ENCODE data around the gene TICAM2.

TICAM2 gene

GRCh38 chr5:115555084-115555633 lies 47.1 kb downstream of the TICAM2 start:
- H3K27ac ChIP-seq (ENCODE audit: low read depth, low read length) = no peak overlapping the region

GRCh38 chr5:115553082-115553481 lies 49.2 kb downstream of the TICAM2 start:
- no peaks in the 10 kb centered on the region for H3F3A ChIP-seq (ENCODE audit: insufficient read depth)
- H3K4me2 ChIP-seq (ENCODE audit: low read depth, low read length, poor library complexity, severe bottlenecking) = no peak overlapping the region
- H3K79me2 ChIP-seq (ENCODE audit: insufficient read depth, low read length) = no peaks in the 10 kb centered on the region
- H2AFZ ChIP-seq (ENCODE audit: low read depth, low read length, severe bottlenecking) = no peak overlapping the region
- H3K9me2 ChIP-seq (replicated peaks; ENCODE audit: insufficient read depth, low read length) = no peaks in the 10 kb centered on the region
- TF ChIP-seq CTCF (IDR thresholded peaks at IDR 0.05; ENCODE audit: insufficient read depth, low read length, poor library complexity, severe bottlenecking) = no peak
- TF ChIP-seq EZH2phosphoT487 (conservative IDR thresholded peaks at IDR 0.05; ENCODE audit: low read length) = no peak
- H4K20me1 ChIP-seq (ENCODE audit: low read depth, low read length) = no peaks in the 10 kb centered on the region
- no peak overlapping the region for H3K4me3 ChIP-seq (ENCODE audit: insufficient read depth, low read length, poor library complexity, severe bottlenecking)
- H3K9ac ChIP-seq (ENCODE audit: low read length) = no peak overlapping the region
- no peaks in the 10 kb centered on the region for H3K27me3 ChIP-seq (ENCODE audit: low read length)
- no peaks in the 10 kb centered on the region for H3K36me3 ChIP-seq (ENCODE audit: low read length)
- no peak overlapping the region for H3K27ac ChIP-seq (ENCODE audit: low read depth, low read length)
- no peaks in the 10 kb centered on the region for H3K9me3 ChIP-seq (ENCODE audit: insufficient read depth, low read length)

More at GRCh38 chr5:115555084-115555633, 47.1 kb downstream of the TICAM2 start:
- no peaks in the 10 kb centered on the region for H3F3A ChIP-seq (ENCODE audit: insufficient read depth)
- no peak overlapping the region for H3K4me3 ChIP-seq (ENCODE audit: insufficient read depth, low read length, poor library complexity, severe bottlenecking)
- TF ChIP-seq EZH2phosphoT487 (conservative IDR thresholded peaks at IDR 0.05; ENCODE audit: low read length) (no peak), CTCF (IDR thresholded peaks at IDR 0.05; ENCODE audit: insufficient read depth, low read length, poor library complexity, severe bottlenecking) (no peak)
- H3K36me3 ChIP-seq (ENCODE audit: low read length) = no peaks in the 10 kb centered on the region
- no peaks in the 10 kb centered on the region for H3K79me2 ChIP-seq (ENCODE audit: insufficient read depth, low read length)
- H3K9ac ChIP-seq (ENCODE audit: low read length) = no peak overlapping the region
- no peak overlapping the region for H2AFZ ChIP-seq (ENCODE audit: low read depth, low read length, severe bottlenecking)
- H4K20me1 ChIP-seq (ENCODE audit: low read depth, low read length) = no peaks in the 10 kb centered on the region
- no peaks in the 10 kb centered on the region for H3K9me3 ChIP-seq (ENCODE audit: insufficient read depth, low read length)
- no peak overlapping the region for H3K4me2 ChIP-seq (ENCODE audit: low read depth, low read length, poor library complexity, severe bottlenecking)
- H3K27me3 ChIP-seq (ENCODE audit: low read length) = no peaks in the 10 kb centered on the region
- no peaks in the 10 kb centered on the region for H3K9me2 ChIP-seq (replicated peaks; ENCODE audit: insufficient read depth, low read length)

- Histone ChIP-seq H3K9me2 (replicated peaks; ENCODE audit: insufficient read depth, low read length) (no peaks in the 10 kb centered on the region), H3K27ac (ENCODE audit: low read depth, low read length) (no peak overlapping the region), H3K9me3 (ENCODE audit: insufficient read depth, low read length) (no peaks in the 10 kb centered on the region), H3K27me3 (ENCODE audit: low read length) (no peaks in the 10 kb centered on the region), H3K36me3 (ENCODE audit: low read length) (no peaks in the 10 kb centered on the region), H3K4me2 (ENCODE audit: low read depth, low read length, poor library complexity, severe bottlenecking) (no peak overlapping the region), H3F3A (ENCODE audit: insufficient read depth) (no peaks in the 10 kb centered on the region), H4K20me1 (ENCODE audit: low read depth, low read length) (no peaks in the 10 kb centered on the region), H3K9ac (ENCODE audit: low read length) (no peak overlapping the region), H3K79me2 (ENCODE audit: insufficient read depth, low read length) (no peaks in the 10 kb centered on the region), H3K4me3 (ENCODE audit: insufficient read depth, low read length, poor library complexity, severe bottlenecking) (no peak overlapping the region), H2AFZ (ENCODE audit: low read depth, low read length, severe bottlenecking) (no peak overlapping the region)
- no peak for TF ChIP-seq CTCF (IDR thresholded peaks at IDR 0.05; ENCODE audit: insufficient read depth, low read length, poor library complexity, severe bottlenecking)
- TF ChIP-seq EZH2phosphoT487 (conservative IDR thresholded peaks at IDR 0.05; ENCODE audit: low read length) = no peak
Observed at GRCh38 chr5:115551415-115551814, 50.9 kb downstream of the TICAM2 start.
